ENCODE data around the gene CP.
"Not testable (repeated sequence)": the region's sequence is repeated elsewhere in the genome, so short reads cannot be mapped to it uniquely, and the experiment has no call there.

The CP gene

GRCh38 chr3:149221783-149222517 is at the start of gene CP:
Gene CP (minus strand): TSS chr3:149221829. CDS start chr3:149221792, 37 bp downstream.
- DNase-seq = no peak

GRCh38 chr3:149270180-149270579 is 48.6 kb upstream of the CP start:
- no peak for DNase-seq

- no peak for DNase-seq
These were observed 48.1 kb upstream of the CP start for GRCh38 chr3:149269687-149270086.

- DNase-seq = no peak
These were observed 45.9 kb upstream of the CP start for GRCh38 chr3:149267565-149267964.

- DNase-seq = no peak
These were observed 45.1 kb upstream of the CP start for GRCh38 chr3:149266736-149267135.

- DNase-seq = no peak
These were observed 42.2 kb upstream of the CP start for GRCh38 chr3:149263856-149264255.

- no peak for DNase-seq
These were observed 37.1 kb upstream of the CP start for GRCh38 chr3:149258714-149259113.

GRCh38 chr3:149258298-149258697 is 36.7 kb upstream of the CP start:
- DNase-seq = no peak

GRCh38 chr3:149252272-149252671 is 30.6 kb upstream of the CP start:
- DNase-seq = no peak

- no peak for DNase-seq
These were observed 29.6 kb upstream of the CP start for GRCh38 chr3:149251186-149251585.

- no peak for DNase-seq
These were observed 26.5 kb upstream of the CP start for GRCh38 chr3:149247929-149248691.

GRCh38 chr3:149247008-149247710 is 25.5 kb upstream of the CP start:
- DNase-seq = no peak

GRCh38 chr3:149245738-149246451 is 24.3 kb upstream of the CP start:
- no peak for DNase-seq

- DNase-seq = no peak
These were observed 21.9 kb upstream of the CP start for GRCh38 chr3:149243540-149243939.

- no peak for DNase-seq
These were observed 17.8 kb upstream of the CP start for GRCh38 chr3:149239357-149239936.

- DNase-seq = not testable (repeated sequence)
These were observed 16.6 kb upstream of the CP start for GRCh38 chr3:149238268-149238667.

GRCh38 chr3:149235599-149236424 is 14.2 kb upstream of the CP start:
- no peak for DNase-seq

GRCh38 chr3:149234671-149235245 is 13.1 kb upstream of the CP start:
- DNase-seq = no peak

GRCh38 chr3:149233323-149233722 is 11.7 kb upstream of the CP start:
- DNase-seq = no peak

GRCh38 chr3:149231871-149232270 is 10.2 kb upstream of the CP start:
- DNase-seq = no peak

- DNase-seq = no peak
These were observed 6.1 kb upstream of the CP start for GRCh38 chr3:149227591-149228268.
